ENCODE measurements around the gene MTG2.

Gene MTG2

DNA sequence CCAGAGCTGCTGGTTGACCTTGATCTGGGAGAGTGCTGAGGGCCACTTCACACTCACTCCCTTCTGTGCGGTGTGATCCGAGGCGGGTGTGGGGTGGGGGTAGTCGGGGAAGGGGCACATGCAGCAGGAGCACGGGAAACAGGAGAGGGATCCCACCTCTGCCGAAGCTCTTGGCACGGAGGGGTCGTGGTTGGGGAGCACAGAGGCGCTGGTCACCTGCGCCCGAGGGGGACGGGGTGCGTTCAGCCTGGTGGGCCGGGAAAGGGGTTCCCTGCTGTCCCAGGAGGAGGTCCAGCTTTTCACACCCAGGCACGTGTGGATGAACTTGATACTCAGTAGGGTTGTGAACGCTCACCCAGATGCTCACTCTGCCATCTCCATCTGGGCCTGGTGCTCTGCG is 22.0 kb upstream of the MTG2 start:
- no peak for DNase-seq (ENCODE audit: low read depth in 4 of 4, low spot score in 1 of 4)

DNA sequence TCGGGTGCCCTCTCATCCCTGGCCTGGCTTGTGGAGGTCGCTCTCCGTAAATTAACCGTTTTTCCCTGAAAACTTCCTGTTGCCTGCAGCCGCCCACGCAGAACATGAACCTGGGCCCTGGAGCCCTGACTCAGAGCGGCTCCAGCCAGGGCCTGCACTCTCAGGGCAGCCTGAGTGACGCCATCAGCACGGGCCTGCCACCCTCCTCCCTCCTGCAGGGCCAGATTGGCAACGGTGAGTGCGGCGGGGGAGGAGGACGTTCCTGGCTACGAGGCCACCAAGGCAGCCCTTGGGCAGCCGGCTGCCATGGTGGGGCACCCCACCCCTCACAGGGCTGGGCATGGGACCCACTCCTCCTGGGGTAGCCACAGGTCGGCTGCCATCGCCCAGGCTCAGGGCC is 21.5 kb upstream of the MTG2 start:
- no peak for DNase-seq (ENCODE audit: low read depth in 4 of 4, low spot score in 1 of 4)

GRCh38 chr20:62162765-62163484 is 19.9 kb upstream of the MTG2 start:
- no peak for DNase-seq (ENCODE audit: low read depth in 4 of 4, low spot score in 1 of 4)

DNA sequence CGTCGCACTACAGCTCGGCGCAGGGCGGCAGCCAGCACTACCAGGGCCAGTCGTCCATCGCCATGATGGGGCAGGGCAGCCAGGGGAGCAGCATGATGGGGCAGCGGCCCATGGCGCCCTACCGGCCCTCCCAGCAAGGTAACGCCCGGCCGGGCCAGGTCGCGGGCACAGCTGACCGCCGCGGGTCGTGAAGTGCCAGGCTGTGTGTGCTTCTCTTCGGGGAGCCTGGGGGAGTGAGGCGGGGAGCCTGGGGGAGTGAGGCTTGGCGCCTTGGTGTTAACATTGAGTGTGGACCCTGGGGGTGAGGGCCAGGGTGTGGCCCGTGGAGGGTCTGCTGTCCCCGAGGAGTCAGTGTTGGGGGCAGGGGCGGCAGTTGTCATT is 19.4 kb upstream of the MTG2 start:
- no peak for DNase-seq (ENCODE audit: low read depth in 4 of 4, low spot score in 1 of 4)

- no peak for DNase-seq (ENCODE audit: low read depth in 4 of 4, low spot score in 1 of 4)
These were observed 18.7 kb upstream of the MTG2 start for GRCh38 chr20:62163986-62164762.

GRCh38 chr20:62164879-62165761 is 17.7 kb upstream of the MTG2 start:
- no peak for DNase-seq (ENCODE audit: low read depth in 4 of 4, low spot score in 1 of 4)

- DNase-seq (ENCODE audit: low read depth in 4 of 4, low spot score in 1 of 4): no peak
These were observed 16.9 kb upstream of the MTG2 start for GRCh38 chr20:62165762-62166399.

GRCh38 chr20:62167474-62167873 is 15.4 kb upstream of the MTG2 start:
- no peak for DNase-seq (ENCODE audit: low read depth in 4 of 4, low spot score in 1 of 4)

DNA sequence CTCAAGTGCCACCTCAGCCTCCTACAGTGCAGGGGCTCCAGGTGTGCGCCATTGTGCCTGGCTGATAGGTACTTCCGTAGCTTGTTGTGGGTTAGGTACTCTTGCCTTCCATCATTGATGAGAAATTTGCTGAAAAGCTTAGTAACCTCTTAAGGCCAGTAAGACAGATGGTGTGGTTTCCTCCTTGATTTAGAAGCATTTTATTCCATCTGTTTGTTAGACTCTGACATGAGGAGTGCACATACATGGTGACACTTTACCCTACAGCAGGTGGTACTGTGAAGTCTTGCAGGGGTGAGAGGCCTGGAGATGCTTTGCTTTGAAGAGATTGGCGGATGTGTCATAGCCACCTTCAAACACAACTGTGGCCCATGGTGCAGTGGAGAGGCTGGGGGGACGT is 14.8 kb upstream of the MTG2 start:
- DNase-seq (ENCODE audit: low read depth in 4 of 4, low spot score in 1 of 4): no peak

GRCh38 chr20:62168890-62169435 is 13.9 kb upstream of the MTG2 start:
- DNase-seq (ENCODE audit: low read depth in 4 of 4, low spot score in 1 of 4): no peak

DNA sequence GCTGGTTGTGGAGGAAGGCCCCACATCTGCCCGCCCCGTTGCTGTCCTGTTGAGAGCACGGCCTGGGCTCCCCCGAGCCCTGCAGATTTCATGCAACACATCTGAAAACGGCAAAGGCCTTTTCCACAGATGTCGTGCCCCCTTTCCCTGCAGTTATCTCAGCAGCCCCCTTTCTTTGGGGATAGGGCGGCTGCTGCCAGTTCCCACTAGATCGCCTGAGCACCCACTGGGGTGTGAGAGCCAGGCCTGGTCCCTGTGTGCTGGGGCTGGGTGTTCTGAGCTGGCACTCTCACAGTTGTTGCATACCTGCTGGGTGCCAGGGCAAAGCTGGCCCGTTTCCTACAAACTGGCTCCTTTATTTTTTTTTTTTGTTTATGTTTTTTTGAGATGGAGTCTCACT is 12.3 kb upstream of the MTG2 start:
- DNase-seq (ENCODE audit: low read depth in 4 of 4, low spot score in 1 of 4): no peak

DNA sequence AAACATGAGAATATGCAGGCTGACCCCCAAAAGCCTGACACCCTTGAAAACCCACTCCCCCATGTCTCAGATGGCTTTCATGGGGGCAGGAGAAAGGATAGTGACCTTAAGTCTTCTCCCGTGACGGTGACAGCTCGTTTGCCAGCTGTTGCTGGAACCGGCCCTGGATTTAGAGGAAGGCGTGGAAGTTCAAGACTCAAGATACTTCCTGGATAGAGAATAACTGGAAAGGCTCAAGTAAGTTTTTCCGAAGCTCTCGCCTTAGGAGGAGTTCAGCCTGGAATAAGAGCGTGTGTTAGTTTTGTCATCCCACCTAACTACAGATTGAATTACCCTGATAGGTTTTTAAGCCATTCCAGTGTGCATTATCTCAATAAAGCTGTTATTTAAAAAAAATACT is 11.6 kb upstream of the MTG2 start:
- DNase-seq (ENCODE audit: low read depth in 4 of 4, low spot score in 1 of 4): no peak

DNA sequence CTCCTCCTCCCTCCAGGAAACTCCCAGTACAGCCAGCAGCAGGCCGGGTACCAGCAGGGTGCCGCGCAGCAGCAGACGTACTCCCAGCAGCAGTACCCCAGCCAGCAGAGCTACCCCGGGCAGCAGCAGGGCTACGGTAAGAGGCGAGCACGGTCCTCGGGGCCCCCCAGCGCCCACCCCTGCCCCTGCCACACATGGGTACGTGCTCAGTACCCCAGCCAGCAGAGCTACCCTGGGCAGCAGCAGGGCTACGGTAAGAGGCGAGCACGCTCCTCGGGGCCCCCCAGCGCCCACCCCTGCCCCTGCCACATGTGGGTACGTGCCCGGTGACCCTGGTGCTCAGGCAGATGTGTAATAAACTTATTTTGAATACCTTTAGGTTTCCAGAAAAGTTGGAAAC is 10.2 kb upstream of the MTG2 start:
- no peak for DNase-seq (ENCODE audit: low read depth in 4 of 4, low spot score in 1 of 4)

DNA sequence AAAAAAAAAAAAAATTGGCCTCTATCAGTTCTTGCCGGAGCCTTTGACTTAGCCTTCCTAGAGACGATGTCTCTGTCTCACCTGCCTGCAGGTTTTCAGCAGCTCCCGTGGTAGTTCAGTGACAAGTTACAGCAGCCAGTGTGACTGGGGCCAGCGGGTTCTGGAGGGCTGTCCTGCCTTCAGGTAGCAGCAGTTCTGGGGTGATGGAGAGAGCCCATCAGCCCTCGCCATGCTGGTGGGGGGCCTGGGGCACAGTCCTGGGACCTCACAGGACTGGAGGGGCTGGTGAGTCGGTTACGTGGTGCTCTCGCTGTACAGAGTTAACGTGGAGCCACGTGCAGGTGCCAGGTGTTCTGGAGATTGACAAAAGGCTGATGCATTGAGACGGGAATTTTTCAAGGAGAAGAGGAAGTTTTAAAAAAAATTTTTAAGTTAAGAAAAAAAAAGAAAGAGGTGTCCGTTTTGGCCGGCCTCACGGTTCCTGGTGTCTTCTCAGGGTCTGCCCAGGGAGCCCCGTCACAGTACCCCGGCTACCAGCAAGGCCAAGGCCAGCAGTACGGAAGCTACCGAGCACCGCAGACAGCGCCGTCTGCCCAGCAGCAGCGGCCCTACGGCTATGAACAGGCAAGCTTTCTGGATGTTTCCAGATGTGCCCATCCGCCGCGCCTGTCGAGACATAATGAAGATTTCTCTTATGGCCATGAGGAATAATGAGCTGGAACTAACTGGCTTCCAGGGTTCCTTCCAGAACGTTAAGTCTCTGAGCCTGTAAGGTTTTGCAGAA is 8.6 kb upstream of the MTG2 start:
- no peak for DNase-seq (ENCODE audit: low read depth in 4 of 4, low spot score in 1 of 4)

DNA sequence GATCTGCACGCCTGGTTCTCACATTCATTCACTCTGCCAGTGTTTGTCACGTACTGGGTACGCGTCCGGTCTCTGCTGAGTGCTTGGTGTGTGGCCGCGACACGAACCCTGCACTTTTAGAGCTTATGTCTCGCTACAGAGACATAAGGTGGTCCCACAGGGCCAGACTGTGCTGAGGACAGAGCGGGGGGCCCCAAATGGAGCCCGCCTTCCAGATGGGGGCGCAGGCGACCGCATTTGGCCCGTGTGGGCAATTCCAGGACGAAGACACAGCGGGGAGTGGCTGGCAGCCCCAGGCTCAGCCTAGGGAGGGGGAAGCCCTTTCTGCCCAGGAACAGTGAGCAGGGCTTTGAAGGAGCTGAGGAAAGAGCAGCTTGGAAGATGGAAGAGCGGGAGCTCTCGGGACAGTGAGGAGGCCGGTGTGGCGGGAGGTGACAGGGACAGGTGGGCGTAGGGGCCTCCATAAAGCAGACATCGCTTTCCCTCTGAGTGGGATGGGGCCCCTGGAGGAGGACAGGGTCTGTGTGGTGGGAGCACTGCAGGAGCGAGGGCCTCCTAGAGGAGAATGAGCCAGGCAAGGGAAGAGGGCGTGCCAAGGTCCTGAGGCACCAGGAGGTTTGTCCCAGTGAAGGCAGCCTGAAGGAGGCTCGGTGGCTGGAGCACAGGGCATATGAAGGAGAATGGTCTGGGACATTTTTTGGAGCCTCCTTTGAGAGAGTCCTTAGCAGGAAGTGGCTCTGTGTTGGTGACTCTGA is 7.8 kb upstream of the MTG2 start:
- DNase-seq (ENCODE audit: low read depth in 4 of 4, low spot score in 1 of 4): no peak

- DNase-seq (ENCODE audit: low read depth in 4 of 4, low spot score in 1 of 4): no peak
These were observed 7.1 kb upstream of the MTG2 start for GRCh38 chr20:62175711-62176110.

GRCh38 chr20:62176866-62177265 is 6.0 kb upstream of the MTG2 start:
- no peak for DNase-seq (ENCODE audit: low read depth in 4 of 4, low spot score in 1 of 4)

DNA sequence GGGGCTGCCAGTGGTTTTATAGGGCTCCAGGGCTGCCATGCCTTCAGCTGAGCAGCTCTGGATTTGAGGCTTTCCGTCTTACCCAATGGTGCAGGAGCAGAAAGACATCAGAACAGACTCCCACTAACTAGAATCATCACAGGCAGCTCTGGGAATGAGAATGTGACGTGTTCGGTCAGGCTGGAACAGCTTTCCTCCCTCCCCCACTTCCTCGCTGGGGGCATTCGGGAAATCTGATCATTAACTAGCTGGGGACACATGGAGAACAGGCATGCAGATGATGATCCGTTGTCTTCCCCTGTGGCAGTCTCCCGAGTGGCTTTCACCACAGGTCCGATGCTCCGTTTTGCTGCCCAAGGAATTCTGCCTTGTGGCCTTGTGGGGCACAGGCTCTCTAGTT is 5.5 kb upstream of the MTG2 start:
- no peak for DNase-seq (ENCODE audit: low read depth in 4 of 4, low spot score in 1 of 4)

DNA sequence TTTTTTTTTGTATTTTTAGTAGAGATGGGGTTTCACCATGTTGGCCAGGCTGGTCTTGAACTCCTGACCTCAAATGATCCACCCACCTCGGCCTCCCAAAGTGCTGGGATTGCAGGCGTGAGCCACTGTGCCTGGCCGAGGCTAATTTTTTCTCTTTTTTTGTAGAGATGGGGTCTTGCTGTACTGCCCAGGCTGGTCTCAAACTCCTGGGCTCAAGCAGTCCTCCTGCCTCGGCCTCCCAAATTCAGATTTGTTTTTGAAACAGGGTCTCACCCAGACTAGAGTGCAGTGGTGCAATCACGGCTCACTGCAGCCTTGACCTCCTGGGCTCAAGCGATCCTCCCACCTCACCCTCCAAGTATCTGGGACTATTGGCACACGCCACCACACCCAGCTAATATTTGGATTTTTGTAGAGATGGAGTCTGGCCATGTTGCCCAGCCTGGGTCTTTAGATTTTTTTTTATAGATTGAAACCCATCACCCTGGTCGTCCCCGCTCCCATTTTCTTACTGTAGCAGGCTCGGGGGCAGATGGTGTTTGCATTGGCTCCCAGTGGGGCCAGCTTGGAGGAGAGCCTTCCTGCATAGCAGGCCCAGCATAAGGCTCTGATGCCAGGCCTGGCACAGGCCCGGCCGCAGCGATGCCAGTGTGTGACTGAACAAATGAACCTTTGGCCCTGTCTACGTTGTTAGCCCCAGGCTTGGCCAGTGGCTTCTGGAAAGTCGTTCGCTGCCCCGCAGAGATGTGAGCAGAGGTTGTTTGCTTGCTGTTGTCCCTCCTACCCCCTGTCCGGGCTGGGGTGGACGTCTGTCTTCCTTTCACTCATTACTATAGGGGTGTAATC is 4.3 kb upstream of the MTG2 start:
- no peak for DNase-seq (ENCODE audit: low read depth in 4 of 4, low spot score in 1 of 4)
